CD4-positive, CD25-positive, alpha-beta regulatory T cell (primary cell): Measurements from ENCODE around the gene PLEKHH3. TPM values are rescaled to one million over a fixed set of nuclear protein-coding genes. Genes with fewer than 3 reads are reported as not detected.

Source experiments
- ATAC-seq, 2 donors: fragments of 150-1000 bp; cut with Tn5 transposase; one replicate each; pipeline ENCODE4 v1.10.0; 2021; ENCODE audit warnings: low read depth in 2 of 2, moderate number of reproducible peaks in 2 of 2, moderate library complexity in 1 of 2
- DNase-seq, 3 donors: peaks; one replicate each; pipeline versions ENCODE4 v3.0.0 to v3.0.0-alpha.2; 2012 to 2022; ENCODE audit warnings: mixed read lengths in 1 of 3
- H3K27ac ChIP-seq: one replicate; pipeline ENCODE4 v1.7.0; 2013; ENCODE audit warnings: mild to moderate bottlenecking, low read length; ENCODE audit not compliant: insufficient read depth, poor library complexity, severe bottlenecking
- H3K27me3 ChIP-seq: one replicate; pipeline ENCODE4 v1.7.0; 2013; ENCODE audit warnings: low read length; ENCODE audit not compliant: control insufficient read depth, insufficient read depth
- H3K36me3 ChIP-seq: one replicate; pipeline ENCODE4 v1.7.0; 2013; ENCODE audit warnings: mild to moderate bottlenecking, low read length, moderate library complexity; ENCODE audit not compliant: control insufficient read depth, insufficient read depth
- H3K4me1 ChIP-seq: 2 replicates; pipeline ENCODE4 v1.7.0; 2013; ENCODE audit warnings: mild to moderate bottlenecking, low read length; ENCODE audit not compliant: insufficient read depth, control insufficient read depth, poor library complexity, severe bottlenecking
- H3K4me3 ChIP-seq: one replicate; pipeline ENCODE4 v1.7.0; 2013; ENCODE audit warnings: low read depth, mild to moderate bottlenecking, low read length, moderate library complexity
- H3K9me3 ChIP-seq, 2 experiments: 1 replicate in 1 of 2; 2 replicates in 1 of 2; pipeline ENCODE4 v1.7.0; 2013; ENCODE audit warnings: low read length in 2 of 2, mild to moderate bottlenecking in 1 of 2, moderate library complexity in 1 of 2; ENCODE audit not compliant: control insufficient read depth in 2 of 2
- H3K27ac Mint-ChIP-seq, 3 donors: one replicate each; pipeline ENCODE4 v1.8.0; 2020 to 2022; ENCODE audit warnings: mild to moderate bottlenecking in 3 of 3, mixed read lengths in 3 of 3, moderate library complexity in 2 of 3
- H3K27me3 Mint-ChIP-seq: one replicate; pipeline ENCODE4 v1.8.0; 2022; ENCODE audit warnings: mild to moderate bottlenecking, mixed read lengths
- H3K36me3 Mint-ChIP-seq: one replicate; pipeline ENCODE4 v1.8.0; 2020; ENCODE audit warnings: mixed read lengths
- H3K4me1 Mint-ChIP-seq, 4 donors: one replicate each; pipeline ENCODE4 v1.8.0; 2020 to 2022; ENCODE audit warnings: mixed read lengths in 4 of 4, mild to moderate bottlenecking in 1 of 4
- H3K4me3 Mint-ChIP-seq, 4 donors: one replicate each; pipeline ENCODE4 v1.8.0; 2020 to 2022; ENCODE audit warnings: mild to moderate bottlenecking in 4 of 4, mixed read lengths in 4 of 4, moderate library complexity in 3 of 4
- H3K9me3 Mint-ChIP-seq, 7 donors: one replicate each; pipeline ENCODE4 v1.8.0; 2020 to 2022; ENCODE audit warnings: mixed read lengths in 7 of 7, mild to moderate bottlenecking in 3 of 7, moderate library complexity in 2 of 7
- polyA plus RNA-seq, 4 donors: library from polyadenylated mRNA; unstranded; fragments of 300-500 nt; fragmentation: Illumina TruSeq; gene quantifications; one replicate each; pipeline ENCODE4 v1.2.3, GENCODE V29; 2021
- total RNA-seq: library from RNA; stranded (reverse); gene quantifications from one replicate; pipeline ENCODE4 v1.2.3, GENCODE V29; 2022

PLEKHH3 gene, protein sequence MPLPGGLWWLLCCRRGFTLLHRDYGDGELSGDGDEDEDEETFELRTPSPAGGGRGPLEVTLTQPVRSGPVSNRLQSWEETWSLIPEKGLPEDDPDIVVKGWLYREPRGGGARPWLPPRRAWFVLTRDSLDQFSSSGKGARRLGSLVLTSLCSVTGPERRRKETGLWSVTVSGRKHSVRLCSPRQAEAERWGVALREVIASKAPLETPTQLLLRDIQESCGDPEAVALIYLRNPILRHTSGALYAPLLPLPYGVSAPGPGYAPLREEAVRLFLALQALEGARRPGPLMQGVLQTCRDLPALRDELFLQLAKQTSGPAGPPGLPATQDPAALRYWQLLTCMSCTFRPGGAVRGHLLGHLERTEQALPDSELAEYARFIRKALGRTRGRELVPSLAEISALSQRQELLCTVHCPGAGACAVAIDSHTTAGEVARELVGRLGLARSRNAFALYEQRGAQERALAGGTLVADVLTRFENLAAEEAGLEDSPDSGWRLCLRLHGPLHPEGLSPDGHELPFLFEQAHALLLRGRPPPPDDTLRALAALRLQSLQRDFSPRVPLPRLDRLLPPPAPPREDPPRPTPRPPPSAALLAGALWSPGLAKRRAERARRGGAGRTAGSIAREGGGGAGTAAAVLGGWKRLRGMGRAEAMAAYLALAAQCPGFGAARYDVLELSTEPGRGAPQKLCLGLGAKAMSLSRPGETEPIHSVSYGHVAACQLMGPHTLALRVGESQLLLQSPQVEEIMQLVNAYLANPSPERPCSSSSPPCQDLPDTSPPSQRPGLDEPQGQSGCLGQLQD
- 4.8 TPM for total RNA-seq
- polyA plus RNA-seq = 1 to 10 TPM in 1 of 4 donors, under 1 TPM in 3; 0.38 to 1.1 (median 0.66) TPM

DNA sequence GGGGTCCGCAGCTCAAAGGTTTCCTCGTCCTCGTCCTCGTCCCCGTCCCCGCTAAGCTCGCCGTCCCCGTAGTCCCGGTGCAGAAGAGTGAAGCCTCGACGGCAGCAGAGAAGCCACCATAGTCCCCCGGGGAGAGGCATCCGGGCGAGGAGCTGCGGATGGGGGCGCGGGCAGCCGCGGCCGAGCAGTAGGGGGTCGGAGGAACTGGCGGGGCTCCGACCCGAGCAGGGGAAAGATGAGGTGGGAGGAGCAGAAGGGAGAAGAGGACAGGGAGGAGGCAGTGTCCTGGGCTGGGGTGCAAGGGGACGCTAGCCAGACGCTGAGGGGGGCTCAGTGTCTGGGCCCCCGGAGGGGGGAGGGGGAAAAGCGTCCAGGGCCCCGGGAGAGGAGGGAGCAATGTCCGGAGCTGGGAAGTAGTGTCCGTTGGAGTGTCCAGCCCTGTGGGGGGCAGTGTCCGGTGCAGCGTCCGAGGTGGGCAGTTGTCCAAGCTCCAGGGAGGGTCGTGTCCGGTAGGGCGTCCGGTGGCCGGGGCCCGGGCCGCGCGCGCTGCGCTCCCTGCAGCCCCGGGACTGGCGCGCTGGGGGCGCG, at the start of gene PLEKHH3:
Gene PLEKHH3 (minus strand): TSS at position 571 of the 588 bp plus-strand sequence. CDS start 431 bp downstream, at position 140.
- DNase-seq = no peak
- H3K4me3 ChIP-seq = peak within 1 kb of the TSS; percentile 82
- H3K27me3 Mint-ChIP-seq = peaks cover 30% of the 10 kb centered on the region
- H3K9me3 ChIP-seq = no peaks in the 10 kb centered on the region
- peak within 1 kb of the TSS; percentile 85 for H3K27ac ChIP-seq
- peaks cover 3 to 56% (median 31%) of the 10 kb centered on the region in 4 donors for H3K4me1 Mint-ChIP-seq
- H3K27me3 ChIP-seq = peaks cover 2% of the 10 kb centered on the region
- peaks cover 0 to 2% (median 0%) of the 10 kb centered on the region in 7 donors for H3K9me3 Mint-ChIP-seq
- no peak for ATAC-seq
- no peaks in the 10 kb centered on the region for H3K36me3 Mint-ChIP-seq
- H3K4me3 Mint-ChIP-seq = peak within 1 kb of the TSS; percentile 88 to 95 (median 92)
- H3K27ac Mint-ChIP-seq = peak within 1 kb of the TSS; percentile 40 to 87 (median 75)
- peaks cover 77% of the 10 kb centered on the region for H3K4me1 ChIP-seq
- no peaks in the 10 kb centered on the region for H3K36me3 ChIP-seq

DNA sequence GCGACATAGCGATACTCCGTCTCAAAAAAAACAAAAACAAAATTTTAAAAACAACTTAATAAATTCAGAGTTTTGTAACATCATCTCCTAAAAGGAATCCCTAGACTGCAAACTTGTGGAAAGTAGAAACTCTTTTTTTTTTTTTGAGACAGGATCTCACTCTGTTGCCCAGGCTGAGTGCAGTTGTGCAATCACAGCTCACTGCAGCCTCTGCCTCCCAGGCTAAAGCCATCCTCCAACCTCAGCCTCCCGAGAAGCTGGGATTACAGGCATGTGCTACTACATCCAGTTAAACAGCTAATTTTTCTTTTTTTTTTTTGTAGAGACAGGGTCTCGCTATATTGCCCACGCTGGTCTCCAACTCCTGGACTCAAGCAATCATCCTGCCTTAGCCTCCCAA, 48.3 kb upstream of the PLEKHH3 start:
- H3K9me3 Mint-ChIP-seq = no peaks in the 10 kb centered on the region
- H3K27ac Mint-ChIP-seq = no peak overlapping the region
- no peak overlapping the region for H3K4me3 ChIP-seq
- no peaks in the 10 kb centered on the region for H3K27me3 Mint-ChIP-seq
- peaks cover 73% of the 10 kb centered on the region for H3K36me3 ChIP-seq
- H3K27ac ChIP-seq = no peak overlapping the region
- H3K4me1 Mint-ChIP-seq = peaks cover 6 to 9% (median 7%) of the 10 kb centered on the region in 4 donors
- H3K36me3 Mint-ChIP-seq = peaks cover 29% of the 10 kb centered on the region
- DNase-seq (no peak), ATAC-seq (no peak)
- no peaks in the 10 kb centered on the region for H3K4me1 ChIP-seq
- no peak overlapping the region for H3K4me3 Mint-ChIP-seq
- H3K27me3 ChIP-seq = no peaks in the 10 kb centered on the region
- no peaks in the 10 kb centered on the region for H3K9me3 ChIP-seq

DNA sequence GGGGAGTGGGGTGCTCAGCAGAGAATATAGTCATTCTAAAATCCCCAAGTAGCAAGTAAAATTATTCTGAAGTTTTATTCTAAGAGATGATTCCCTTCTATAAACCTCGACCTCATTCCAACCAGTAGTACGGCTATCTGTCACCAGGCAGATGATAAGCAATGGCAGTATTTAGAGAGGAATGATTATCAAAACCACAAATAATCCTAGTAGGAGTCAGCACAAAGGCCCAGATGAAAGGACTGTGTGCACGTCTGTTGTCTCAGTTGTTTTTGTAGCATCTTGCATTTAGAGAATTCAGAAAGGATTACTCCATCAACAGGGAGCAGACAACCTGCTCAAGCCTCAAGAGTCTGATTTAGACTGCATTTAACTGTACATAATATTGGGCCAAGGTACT, 46.8 kb upstream of the PLEKHH3 start:
- no peak for DNase-seq
- Mint-ChIP-seq H3K9me3 (no peaks in the 10 kb centered on the region), H3K4me1 (peaks cover 6 to 8% (median 7%) of the 10 kb centered on the region in 4 donors), H3K27ac (no peak overlapping the region), H3K36me3 (peaks cover 36% of the 10 kb centered on the region), H3K27me3 (no peaks in the 10 kb centered on the region), H3K4me3 (no peak overlapping the region)
- Histone ChIP-seq H3K9me3 (no peaks in the 10 kb centered on the region), H3K36me3 (peaks cover 76% of the 10 kb centered on the region), H3K4me1 (no peaks in the 10 kb centered on the region), H3K4me3 (no peak overlapping the region), H3K27me3 (no peaks in the 10 kb centered on the region), H3K27ac (no peak overlapping the region)
- no peak for ATAC-seq

DNA sequence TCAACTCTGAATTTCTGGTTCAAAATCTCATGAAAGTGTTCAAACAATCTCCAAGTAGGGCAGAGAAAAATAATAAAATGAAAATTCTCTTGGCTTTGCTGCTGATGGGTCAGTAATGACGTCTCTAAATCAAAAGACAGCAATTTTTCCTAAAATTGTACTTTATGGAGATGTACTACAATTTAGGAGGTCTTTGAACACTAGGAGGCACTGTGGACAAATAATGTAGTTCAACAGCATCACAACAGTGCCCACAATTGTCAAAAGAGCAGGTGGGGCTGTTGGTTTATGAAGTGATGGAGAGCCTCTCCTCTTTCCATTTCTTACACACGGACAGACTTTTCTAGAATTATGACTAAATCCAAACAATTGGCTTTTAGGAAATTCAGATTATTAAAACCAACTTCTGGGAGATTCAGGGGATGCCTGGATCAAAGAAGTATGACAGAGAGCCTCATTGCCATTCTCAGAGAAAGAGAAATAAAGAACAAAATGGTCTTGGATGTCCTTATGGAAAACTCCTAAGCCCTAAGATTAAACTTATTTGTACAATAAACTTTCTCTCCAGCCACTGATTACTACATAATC, 44.3 kb upstream of the PLEKHH3 start:
- no peaks in the 10 kb centered on the region for H3K27me3 ChIP-seq

DNA sequence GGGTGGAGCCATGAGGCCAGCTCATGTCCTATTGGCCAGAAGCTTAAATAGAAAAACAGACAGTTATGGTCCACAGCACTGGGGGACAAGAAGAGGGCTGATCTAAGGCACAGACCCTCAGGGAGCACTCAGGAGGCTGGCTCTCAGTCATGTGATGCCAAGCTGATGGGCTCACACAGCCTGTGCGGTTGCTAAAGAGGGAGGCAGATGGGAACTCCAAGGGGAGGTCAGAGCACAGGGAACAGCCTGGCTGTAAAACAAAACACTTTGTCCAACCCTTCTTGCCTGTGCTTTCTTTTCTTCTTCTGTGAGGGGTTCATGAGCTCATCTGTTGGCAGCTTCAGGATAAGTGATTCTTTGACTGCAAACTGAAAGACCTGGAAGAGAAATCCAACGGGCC, 32.8 kb upstream of the PLEKHH3 start:
- Histone ChIP-seq H3K9me3 (no peaks in the 10 kb centered on the region), H3K27me3 (no peaks in the 10 kb centered on the region), H3K4me1 (peaks cover 55% of the 10 kb centered on the region), H3K27ac (peak overlapping the region; percentile 37), H3K36me3 (peaks cover 79% of the 10 kb centered on the region), H3K4me3 (no peak overlapping the region)
- DNase-seq = no peak
- peaks cover 0 to 1% (median 0%) of the 10 kb centered on the region in 7 donors for H3K9me3 Mint-ChIP-seq
- no peaks in the 10 kb centered on the region for H3K27me3 Mint-ChIP-seq
- no peak for ATAC-seq
- H3K4me1 Mint-ChIP-seq = peaks cover 12 to 57% (median 43%) of the 10 kb centered on the region in 4 donors
- peak overlapping the region in 2 of 3 donors; percentile 55 to 81 for H3K27ac Mint-ChIP-seq
- peak overlapping the region in 1 of 4 donors; percentile 77 for H3K4me3 Mint-ChIP-seq
- peaks cover 53% of the 10 kb centered on the region for H3K36me3 Mint-ChIP-seq

More for the DNA sequence above, 44.3 kb upstream of the PLEKHH3 start:
- Histone ChIP-seq H3K36me3 (peaks cover 80% of the 10 kb centered on the region), H3K4me1 (no peaks in the 10 kb centered on the region), H3K4me3 (no peak overlapping the region), H3K27ac (no peak overlapping the region), H3K9me3 (no peaks in the 10 kb centered on the region)
- Mint-ChIP-seq H3K4me3 (no peak overlapping the region), H3K4me1 (peaks cover 6 to 13% (median 7%) of the 10 kb centered on the region in 4 donors), H3K27me3 (no peaks in the 10 kb centered on the region), H3K36me3 (peaks cover 56% of the 10 kb centered on the region), H3K9me3 (no peaks in the 10 kb centered on the region), H3K27ac (peak overlapping the region in 1 of 3 donors; percentile 43)
- DNase-seq (peak; percentile 17 to 78 (median 69)), ATAC-seq (peak; percentile 65 to 79)

DNA sequence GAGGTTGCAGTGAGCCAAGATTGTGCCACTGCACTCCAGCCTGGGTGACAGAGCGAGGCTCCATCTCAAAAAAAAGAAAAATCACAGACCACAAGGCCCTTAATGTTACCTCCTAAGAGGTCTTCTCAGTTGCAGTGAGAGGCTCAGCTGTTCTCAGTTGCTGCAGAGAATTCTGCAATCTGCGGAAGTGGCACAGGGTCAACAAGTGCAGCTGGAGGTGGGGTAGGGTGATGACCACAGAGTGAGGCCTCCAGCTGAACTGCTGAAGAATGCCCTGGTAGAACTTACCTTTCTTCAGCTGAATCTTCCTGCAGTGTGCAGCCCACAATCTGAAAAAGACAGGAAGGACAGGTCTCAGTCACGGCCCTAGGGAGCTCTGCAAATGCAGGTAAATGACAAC, 31.8 kb upstream of the PLEKHH3 start:
- ATAC-seq = peak in 1 of 2 donors; percentile 9
- H3K36me3 Mint-ChIP-seq = peaks cover 58% of the 10 kb centered on the region
- Histone ChIP-seq H3K27ac (peak overlapping the region; percentile 37), H3K4me1 (peaks cover 65% of the 10 kb centered on the region), H3K9me3 (no peaks in the 10 kb centered on the region), H3K4me3 (peak overlapping the region; percentile 37), H3K36me3 (peaks cover 79% of the 10 kb centered on the region), H3K27me3 (no peaks in the 10 kb centered on the region)
- H3K4me1 Mint-ChIP-seq = peaks cover 12 to 67% (median 43%) of the 10 kb centered on the region in 4 donors
- peak overlapping the region; percentile 56 to 77 (median 66) for H3K4me3 Mint-ChIP-seq
- H3K9me3 Mint-ChIP-seq = peaks cover 0 to 1% (median 0%) of the 10 kb centered on the region in 7 donors
- no peak for DNase-seq
- peak overlapping the region in 1 of 3 donors; percentile 59 for H3K27ac Mint-ChIP-seq
- no peaks in the 10 kb centered on the region for H3K27me3 Mint-ChIP-seq

DNA sequence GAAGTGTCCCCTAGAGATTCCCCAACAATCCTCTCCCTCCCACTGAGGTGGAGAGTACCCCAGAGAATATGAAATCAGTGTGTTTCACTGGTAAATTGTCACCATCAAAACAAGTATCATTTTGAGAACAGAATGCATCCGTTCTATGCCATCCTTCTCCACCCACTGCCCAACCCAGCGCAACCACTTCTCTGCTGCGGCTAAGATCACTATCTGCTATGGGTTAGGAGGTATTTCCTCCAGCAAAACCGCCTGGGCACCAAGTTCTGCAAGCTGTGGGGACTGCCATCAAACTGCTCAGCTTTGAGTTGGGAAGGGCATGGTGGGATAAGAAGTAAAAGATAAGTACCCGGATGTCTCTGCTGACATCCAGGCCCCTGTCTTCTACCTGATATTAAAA, 29.9 kb upstream of the PLEKHH3 start:
- Histone ChIP-seq H3K9me3 (no peaks in the 10 kb centered on the region), H3K36me3 (peaks cover 81% of the 10 kb centered on the region), H3K27ac (peak overlapping the region; percentile 52), H3K27me3 (no peaks in the 10 kb centered on the region), H3K4me3 (peak overlapping the region; percentile 53), H3K4me1 (peaks cover 67% of the 10 kb centered on the region)
- peak overlapping the region; percentile 58 to 87 (median 76) for H3K4me3 Mint-ChIP-seq
- H3K9me3 Mint-ChIP-seq = peaks cover 0 to 1% (median 0%) of the 10 kb centered on the region in 7 donors
- H3K27ac Mint-ChIP-seq = peak overlapping the region; percentile 49 to 86 (median 80)
- peak; percentile 46 to 86 (median 72) for DNase-seq
- H3K4me1 Mint-ChIP-seq = peaks cover 12 to 72% (median 44%) of the 10 kb centered on the region in 4 donors
- peak; percentile 77 to 78 for ATAC-seq
- H3K36me3 Mint-ChIP-seq = peaks cover 59% of the 10 kb centered on the region
- no peaks in the 10 kb centered on the region for H3K27me3 Mint-ChIP-seq
